ENCODE data around the gene JMJD7.
A peak's percentile ranks its signal among the peaks of the same experiment; 100 is the strongest.
"Not testable (repeated sequence)": the region's sequence is repeated elsewhere in the genome, so short reads cannot be mapped to it uniquely, and the experiment has no call there.

The JMJD7 gene

DNA sequence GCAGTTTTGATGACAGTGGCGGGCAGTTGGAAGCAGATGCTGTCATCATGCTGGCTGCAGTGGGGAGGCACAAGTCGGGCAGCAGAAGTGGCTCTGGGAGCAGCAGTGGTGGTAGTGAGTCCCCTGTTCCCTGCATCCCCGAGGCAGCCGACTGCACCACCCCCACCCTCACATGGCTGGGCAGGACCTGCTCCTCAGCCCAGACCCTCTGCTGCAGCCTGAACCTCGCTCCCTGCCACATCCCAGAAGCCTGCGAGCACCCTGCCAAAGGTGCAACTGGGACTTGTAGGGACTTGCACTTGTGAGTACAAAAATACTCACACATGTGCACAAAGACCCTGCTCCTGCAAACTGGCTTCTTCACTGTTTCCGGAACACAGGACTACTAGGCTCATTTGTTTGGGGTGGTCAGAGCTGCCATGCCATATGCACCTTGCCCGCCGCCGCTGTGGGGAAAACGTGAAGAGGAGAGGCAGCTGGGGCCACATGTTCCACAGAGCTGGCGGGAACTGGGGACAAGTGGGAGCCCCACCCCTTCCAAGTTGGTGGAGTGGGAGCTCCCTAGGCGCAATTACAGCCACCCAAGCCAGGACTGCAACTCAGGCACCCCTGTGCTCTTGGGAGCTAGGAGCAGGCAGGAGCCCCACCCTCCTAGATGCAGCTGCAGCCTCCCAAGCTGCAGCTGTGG is 2.2 kb downstream of the JMJD7 start:
- POLR2A ChIA-PET (ENCODE audit: low non-redundant PET), result no interaction called here
- no peak for DNase-seq (ENCODE audit: low spot score)
- peak overlapping the region; percentile 93 for H3K27ac ChIP-seq
- TF ChIP-seq, protein P1, sequence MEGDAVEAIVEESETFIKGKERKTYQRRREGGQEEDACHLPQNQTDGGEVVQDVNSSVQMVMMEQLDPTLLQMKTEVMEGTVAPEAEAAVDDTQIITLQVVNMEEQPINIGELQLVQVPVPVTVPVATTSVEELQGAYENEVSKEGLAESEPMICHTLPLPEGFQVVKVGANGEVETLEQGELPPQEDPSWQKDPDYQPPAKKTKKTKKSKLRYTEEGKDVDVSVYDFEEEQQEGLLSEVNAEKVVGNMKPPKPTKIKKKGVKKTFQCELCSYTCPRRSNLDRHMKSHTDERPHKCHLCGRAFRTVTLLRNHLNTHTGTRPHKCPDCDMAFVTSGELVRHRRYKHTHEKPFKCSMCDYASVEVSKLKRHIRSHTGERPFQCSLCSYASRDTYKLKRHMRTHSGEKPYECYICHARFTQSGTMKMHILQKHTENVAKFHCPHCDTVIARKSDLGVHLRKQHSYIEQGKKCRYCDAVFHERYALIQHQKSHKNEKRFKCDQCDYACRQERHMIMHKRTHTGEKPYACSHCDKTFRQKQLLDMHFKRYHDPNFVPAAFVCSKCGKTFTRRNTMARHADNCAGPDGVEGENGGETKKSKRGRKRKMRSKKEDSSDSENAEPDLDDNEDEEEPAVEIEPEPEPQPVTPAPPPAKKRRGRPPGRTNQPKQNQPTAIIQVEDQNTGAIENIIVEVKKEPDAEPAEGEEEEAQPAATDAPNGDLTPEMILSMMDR (conservative IDR thresholded peaks at IDR 0.05; ENCODE audit: low read depth), result no peak
- CTCF ChIA-PET, result interaction anchor here (0.9 kb wide), 1 partner anchor 1293 kb away, joined by 5 read pairs; no protein-coding TSS in a partner anchor

DNA sequence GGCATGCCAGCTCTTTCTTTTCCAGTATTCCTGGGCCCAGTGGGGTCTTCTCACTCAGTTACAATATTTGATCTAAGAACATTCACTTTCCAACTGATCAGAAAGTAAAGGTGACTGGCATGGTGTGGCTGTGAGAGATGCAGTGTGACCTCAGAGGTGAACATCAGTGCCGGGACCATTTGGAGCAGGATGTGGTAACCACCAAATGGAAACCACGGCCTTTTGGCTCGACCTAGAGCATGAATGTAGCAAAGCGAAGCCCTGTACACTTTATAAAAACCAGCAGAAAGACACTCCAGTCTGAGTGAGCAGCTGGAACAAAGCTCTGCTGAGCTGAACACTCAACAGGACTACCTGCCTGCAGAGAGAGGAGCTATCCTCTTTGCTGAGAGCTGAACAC is 3.4 kb downstream of the JMJD7 start:
- CTCF ChIA-PET, result not testable (repeated sequence)
- H3K27ac ChIP-seq, result peak overlapping the region; percentile 93

DNA sequence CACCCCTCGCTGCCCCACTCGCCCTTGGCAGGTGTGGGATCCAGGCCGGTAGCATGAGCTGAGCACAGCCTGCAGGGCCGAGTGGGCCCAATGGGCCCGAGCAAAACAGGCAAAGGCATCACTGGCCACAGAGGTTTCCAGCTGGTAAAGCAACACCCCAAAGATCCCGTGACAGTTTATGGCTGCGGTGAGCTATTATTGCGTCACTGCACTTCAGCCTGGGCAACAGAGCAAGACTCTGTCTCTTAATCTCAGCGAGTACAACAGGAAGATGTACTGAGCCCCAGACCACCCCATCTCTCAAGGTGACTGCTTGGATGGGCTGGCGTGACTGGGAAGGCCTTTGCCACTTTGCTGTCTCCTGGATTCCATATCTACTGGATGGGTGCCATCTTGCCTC is 4.3 kb downstream of the JMJD7 start:
- no peak for DNase-seq (ENCODE audit: low spot score)
- POLR2A ChIA-PET (ENCODE audit: low non-redundant PET), result no interaction called here
- H3K27ac ChIP-seq, result peak overlapping the region; percentile 93
- CTCF ChIA-PET, result interaction anchor here (1.3 kb wide), 1 partner anchor 73 kb away, joined by 4 read pairs; no protein-coding TSS in a partner anchor
- TF ChIP-seq, protein P1 (conservative IDR thresholded peaks at IDR 0.05; ENCODE audit: low read depth), result no peak

More for the DNA sequence above, 3.4 kb downstream of the JMJD7 start:
- DNase-seq (ENCODE audit: low spot score); POLR2A ChIA-PET (ENCODE audit: low non-redundant PET): not testable (repeated sequence)

GRCh38 chr15:41832875-41833274 is 5.0 kb downstream of the JMJD7 start:
- CTCF ChIA-PET, result interaction anchor here (1.3 kb wide), 1 partner anchor 72 kb away, joined by 4 read pairs; no protein-coding TSS in a partner anchor
- TF ChIP-seq, protein P1 (conservative IDR thresholded peaks at IDR 0.05; ENCODE audit: low read depth), result no peak
- peak overlapping the region; percentile 93 for H3K27ac ChIP-seq
- POLR2A ChIA-PET (ENCODE audit: low non-redundant PET), result no interaction called here
- peak; percentile 98 for DNase-seq (ENCODE audit: low spot score)

GRCh38 chr15:41834096-41834495 is 6.2 kb downstream of the JMJD7 start:
- CTCF ChIA-PET, result no interaction called here
- DNase-seq (ENCODE audit: low spot score), result no peak
- POLR2A ChIA-PET (ENCODE audit: low non-redundant PET), result no interaction called here
- H3K27ac ChIP-seq, result peak overlapping the region; percentile 93
- TF ChIP-seq, protein P1 (conservative IDR thresholded peaks at IDR 0.05; ENCODE audit: low read depth), result no peak

GRCh38 chr15:41836073-41836472 is 8.2 kb downstream of the JMJD7 start:
- TF ChIP-seq, protein P1 (conservative IDR thresholded peaks at IDR 0.05; ENCODE audit: low read depth), result no peak
- peak overlapping the region; percentile 93 for H3K27ac ChIP-seq
- CTCF ChIA-PET, result no interaction called here
- POLR2A ChIA-PET (ENCODE audit: low non-redundant PET), result no interaction called here
- DNase-seq (ENCODE audit: low spot score), result no peak

- no peak for DNase-seq (ENCODE audit: low spot score)
- TF ChIP-seq, protein P1 (conservative IDR thresholded peaks at IDR 0.05; ENCODE audit: low read depth), result no peak
- peak overlapping the region; percentile 93 for H3K27ac ChIP-seq
- ChIA-PET POLR2A (ENCODE audit: low non-redundant PET) (interaction anchor here (0.5 to 2.2 kb wide), 2 partner anchors 15 to 17 kb away, joined by 4 to 5 read pairs; no protein-coding TSS in a partner anchor), CTCF (no interaction called here)
Observed at GRCh38 chr15:41836713-41837454, 9.0 kb downstream of the JMJD7 start.
